MM.1S (cell line): ENCODE results near the gene RYK.

Experiments used
- DNase-seq: peaks from one replicate; pipeline ENCODE4 v3.0.0-alpha.2; 2015
- H2AFZ ChIP-seq: fragments of 300-600 bp; sonication (generic); 2 replicates; pipeline ENCODE4 v1.6.0; 2016; ENCODE audit warnings: antibody characterized with exemption, low read length
- H3F3A ChIP-seq: fragments of 300-600 bp; sonication (generic); 2 replicates; pipeline ENCODE4 v1.6.1; 2016; ENCODE audit warnings: mild to moderate bottlenecking, antibody characterized with exemption, low read length, moderate library complexity, mixed read lengths; ENCODE audit not compliant: insufficient read depth
- H3K27ac ChIP-seq: fragments of 300-600 bp; sonication (generic); 2 replicates; pipeline ENCODE4 v1.5.1; 2016; ENCODE audit warnings: mild to moderate bottlenecking, low read length
- H3K27me3 ChIP-seq: fragments of 300-600 bp; sonication (generic); replicated peaks from 2 replicates; pipeline ENCODE4 v1.6.0; 2016; ENCODE audit warnings: low read length; ENCODE audit not compliant: insufficient read depth
- H3K36me3 ChIP-seq: fragments of 300-600 bp; sonication (generic); replicated peaks from 2 replicates; pipeline ENCODE4 v1.6.1; 2016; ENCODE audit warnings: mild to moderate bottlenecking, low read length, mixed read lengths; ENCODE audit not compliant: insufficient read depth
- H3K4me1 ChIP-seq: fragments of 300-600 bp; sonication (generic); 2 replicates; pipeline ENCODE4 v1.6.1; 2016; ENCODE audit warnings: low read length, mixed read lengths
- H3K4me2 ChIP-seq: fragments of 300-600 bp; sonication (generic); 2 replicates; pipeline ENCODE4 v1.6.0; 2016; ENCODE audit warnings: low read depth, low read length
- H3K4me3 ChIP-seq: fragments of 300-600 bp; sonication (generic); 2 replicates; pipeline ENCODE4 v1.5.1; 2016; ENCODE audit warnings: low read length, mixed read lengths
- H3K79me2 ChIP-seq: fragments of 300-600 bp; sonication (generic); 2 replicates; pipeline ENCODE4 v1.6.1; 2016; ENCODE audit warnings: mixed run types, low read length, mixed read lengths
- H3K9ac ChIP-seq: fragments of 300-600 bp; sonication (generic); 2 replicates; pipeline ENCODE4 v1.6.1; 2016; ENCODE audit warnings: low read length, mixed read lengths
- H3K9me2 ChIP-seq: fragments of 300-600 bp; sonication (generic); replicated peaks from 2 replicates; pipeline ENCODE4 v1.6.1; 2016; ENCODE audit warnings: mild to moderate bottlenecking, low read length, mixed read lengths; ENCODE audit not compliant: insufficient read depth
- H3K9me3 ChIP-seq: fragments of 300-600 bp; sonication (generic); replicated peaks from 2 replicates; pipeline ENCODE4 v1.6.1; 2016; ENCODE audit warnings: mild to moderate bottlenecking, low read length, mixed read lengths; ENCODE audit not compliant: insufficient read depth
- H4K20me1 ChIP-seq: fragments of 300-600 bp; sonication (generic); 2 replicates; pipeline ENCODE4 v1.6.1; 2016; ENCODE audit warnings: mild to moderate bottlenecking, low read length, moderate library complexity, mixed read lengths; ENCODE audit not compliant: insufficient read depth
- CTCF ChIP-seq: fragments of 300-600 bp; sonication (generic); IDR thresholded peaks from 2 replicates; pipeline ENCODE4 v1.5.1; 2016; ENCODE audit warnings: antibody characterized with exemption, low read length, mixed read lengths
- EZH2 ChIP-seq: fragments of 300-600 bp; sonication (generic); optimal IDR thresholded peaks from 2 replicates; pipeline ENCODE3; 2017; ENCODE audit warnings: low read depth, mild to moderate bottlenecking, antibody characterized with exemption, low read length, mixed read lengths
- EZH2phosphoT487 ChIP-seq: fragments of 300-600 bp; sonication (generic); IDR thresholded peaks from 2 replicates; pipeline ENCODE4 v1.6.1; 2018; ENCODE audit warnings: antibody characterized with exemption, low read length

The RYK gene

GRCh38 chr3:134237454-134238145, 13.1 kb downstream of the RYK start:
- no peaks in the 10 kb centered on the region for H3K9me2 ChIP-seq
- H3K4me2 ChIP-seq = no peak overlapping the region
- no peak overlapping the region for H3K27ac ChIP-seq
- DNase-seq = no peak
- no peak overlapping the region for H3K9ac ChIP-seq
- peaks cover 15% of the 10 kb centered on the region for H3K79me2 ChIP-seq
- H3K27me3 ChIP-seq = no peaks in the 10 kb centered on the region
- no peak overlapping the region for H3K4me3 ChIP-seq
- TF ChIP-seq EZH2phosphoT487 (no peak), CTCF (no peak), EZH2 (no peak)
- H3K4me1 ChIP-seq = 0 out of 2 replicates have a peak, but pooled peaks cover 5% of the 10 kb centered on the region
- H3K9me3 ChIP-seq = no peaks in the 10 kb centered on the region
- H4K20me1 ChIP-seq = no peaks in the 10 kb centered on the region
- H3F3A ChIP-seq = 0 out of 2 replicates have a peak, but pooled peaks cover 2% of the 10 kb centered on the region
- H2AFZ ChIP-seq = no peak overlapping the region
- no peaks in the 10 kb centered on the region for H3K36me3 ChIP-seq

- Histone ChIP-seq H3K4me3 (no peak overlapping the region), H3K4me2 (no peak overlapping the region), H3K9ac (no peak overlapping the region), H3K4me1 (0 out of 2 replicates have a peak, but pooled peaks cover 5% of the 10 kb centered on the region), H3K27me3 (no peaks in the 10 kb centered on the region), H2AFZ (no peak overlapping the region), H3K27ac (no peak overlapping the region), H3K9me3 (no peaks in the 10 kb centered on the region), H3K79me2 (peaks cover 15% of the 10 kb centered on the region), H4K20me1 (no peaks in the 10 kb centered on the region), H3F3A (0 out of 2 replicates have a peak, but pooled peaks cover 2% of the 10 kb centered on the region), H3K9me2 (no peaks in the 10 kb centered on the region), H3K36me3 (no peaks in the 10 kb centered on the region)
- TF ChIP-seq CTCF (no peak), EZH2phosphoT487 (no peak), EZH2 (no peak)
- DNase-seq = no peak
These were observed 14.0 kb downstream of the RYK start for GRCh38 chr3:134236505-134237170.

GRCh38 chr3:134235577-134236076, 15.0 kb downstream of the RYK start:
- H3K27me3 ChIP-seq = no peaks in the 10 kb centered on the region
- no peaks in the 10 kb centered on the region for H3K36me3 ChIP-seq
- no peak overlapping the region for H3K27ac ChIP-seq
- TF ChIP-seq CTCF (no peak), EZH2 (no peak), EZH2phosphoT487 (no peak)
- H3K79me2 ChIP-seq = peaks cover 12% of the 10 kb centered on the region; the same call in 1 of the 2 replicates
- H4K20me1 ChIP-seq = no peaks in the 10 kb centered on the region
- no peak overlapping the region for H3K9ac ChIP-seq
- 0 out of 2 replicates have a peak, but pooled peaks cover 2% of the 10 kb centered on the region for H3F3A ChIP-seq
- H3K4me1 ChIP-seq = 0 out of 2 replicates have a peak, but pooled peaks cover 5% of the 10 kb centered on the region
- H3K9me2 ChIP-seq = no peaks in the 10 kb centered on the region
- no peaks in the 10 kb centered on the region for H3K9me3 ChIP-seq
- no peak overlapping the region for H2AFZ ChIP-seq
- no peak overlapping the region for H3K4me2 ChIP-seq
- no peak for DNase-seq
- no peak overlapping the region for H3K4me3 ChIP-seq
